Measurements from ENCODE around the gene GSK3B.
"Not testable (repeated sequence)": the region's sequence is repeated elsewhere in the genome, so short reads cannot be mapped to it uniquely, and the experiment has no call there.

The GSK3B gene

GRCh38 chr3:120018299-120018698 is 75.9 kb downstream of the GSK3B start:
- no peak for DNase-seq (ENCODE audit: low read depth in 2 of 3, low spot score in 1 of 3)

- no peak for DNase-seq (ENCODE audit: low read depth in 2 of 3, low spot score in 1 of 3)
Measured at GRCh38 chr3:120017692-120018091, 76.6 kb downstream of the GSK3B start.

DNA sequence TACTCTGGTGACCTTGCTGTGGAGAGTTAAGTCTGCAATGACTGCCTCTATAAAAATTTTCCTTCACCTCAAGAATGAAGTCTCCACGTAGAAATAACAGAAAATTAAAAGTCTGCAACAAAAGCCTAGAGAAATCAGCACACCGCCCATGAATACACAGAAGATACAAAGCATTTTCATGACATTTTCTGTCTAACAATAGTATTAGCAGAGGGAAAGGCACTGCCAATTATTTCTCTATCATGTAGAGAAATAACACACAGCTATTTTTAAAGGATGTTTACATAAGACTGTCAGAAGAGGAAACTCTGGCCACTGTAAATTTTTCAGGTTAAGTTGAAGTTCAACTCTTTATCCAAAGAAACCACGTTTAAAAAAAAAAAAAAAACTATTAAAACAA is 80.8 kb downstream of the GSK3B start:
- no peak for DNase-seq (ENCODE audit: low read depth in 2 of 3, low spot score in 1 of 3)

- not testable (repeated sequence) for DNase-seq (ENCODE audit: low read depth in 2 of 3, low spot score in 1 of 3)
Measured at GRCh38 chr3:120005741-120006140, 88.5 kb downstream of the GSK3B start.

DNA sequence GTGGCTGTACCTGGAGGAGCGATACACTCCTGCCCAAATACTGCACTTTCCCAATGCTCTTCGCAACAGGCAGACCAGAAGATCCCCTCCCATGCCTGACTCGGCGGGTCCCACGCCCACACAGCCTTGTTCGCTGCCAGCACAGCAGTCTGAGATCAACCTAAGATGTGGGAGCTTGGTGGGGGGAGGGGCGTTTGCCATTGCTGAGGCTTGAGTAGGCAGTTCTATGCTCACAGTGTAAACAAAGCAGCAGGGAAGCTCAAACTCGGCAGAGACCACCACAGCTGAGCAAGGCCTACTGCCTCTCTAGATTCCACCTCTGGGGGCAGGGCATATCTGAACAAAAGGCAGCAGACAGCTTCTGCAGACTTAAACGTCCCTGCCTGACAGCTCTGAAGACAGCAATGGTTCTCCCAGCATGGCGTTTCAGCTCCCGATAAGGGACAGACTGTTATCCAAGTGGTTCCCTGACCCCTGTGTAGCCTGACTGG is 90.2 kb downstream of the GSK3B start:
- DNase-seq (ENCODE audit: low read depth in 2 of 3, low spot score in 1 of 3), result not testable (repeated sequence)

DNA sequence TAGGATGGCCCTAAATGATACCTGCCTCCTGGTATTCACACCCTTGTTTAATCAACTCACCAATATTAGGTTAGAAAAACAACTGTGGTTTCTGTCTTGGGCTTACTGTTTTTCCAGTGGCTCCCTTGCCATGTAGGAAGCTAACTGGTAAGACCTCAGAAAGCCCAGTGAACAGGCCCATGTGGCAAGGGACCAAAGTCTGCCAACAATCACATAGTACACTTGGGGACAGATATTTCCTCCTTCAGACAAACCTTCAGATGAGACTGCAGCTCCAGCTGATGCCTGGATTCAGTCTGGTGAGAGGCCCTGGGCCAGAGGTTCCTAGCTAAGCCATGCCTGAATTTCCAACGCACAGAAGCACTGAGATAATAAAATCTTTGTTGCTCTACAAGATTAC is 96.1 kb downstream of the GSK3B start:
- DNase-seq (ENCODE audit: low read depth in 2 of 3, low spot score in 1 of 3), result no peak

DNA sequence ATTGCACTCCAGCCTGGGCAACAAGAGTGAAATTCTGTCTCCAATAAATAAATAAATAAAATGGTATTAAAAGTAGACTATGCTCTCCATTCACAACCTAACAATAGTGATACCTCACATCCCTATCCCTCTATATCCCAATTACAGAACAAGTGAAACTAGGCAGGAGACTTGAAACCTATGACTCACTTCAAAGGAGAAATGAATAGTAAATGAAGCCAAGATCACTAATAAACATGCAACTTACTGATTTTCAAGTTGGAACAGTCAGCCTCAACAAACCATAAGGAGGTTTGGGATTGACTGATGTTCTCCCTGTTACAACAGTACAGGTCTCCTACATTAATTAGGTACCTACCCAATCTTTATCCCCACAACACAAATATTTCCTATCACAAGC is 103.4 kb downstream of the GSK3B start:
- DNase-seq (ENCODE audit: low read depth in 2 of 3, low spot score in 1 of 3), result no peak

DNA sequence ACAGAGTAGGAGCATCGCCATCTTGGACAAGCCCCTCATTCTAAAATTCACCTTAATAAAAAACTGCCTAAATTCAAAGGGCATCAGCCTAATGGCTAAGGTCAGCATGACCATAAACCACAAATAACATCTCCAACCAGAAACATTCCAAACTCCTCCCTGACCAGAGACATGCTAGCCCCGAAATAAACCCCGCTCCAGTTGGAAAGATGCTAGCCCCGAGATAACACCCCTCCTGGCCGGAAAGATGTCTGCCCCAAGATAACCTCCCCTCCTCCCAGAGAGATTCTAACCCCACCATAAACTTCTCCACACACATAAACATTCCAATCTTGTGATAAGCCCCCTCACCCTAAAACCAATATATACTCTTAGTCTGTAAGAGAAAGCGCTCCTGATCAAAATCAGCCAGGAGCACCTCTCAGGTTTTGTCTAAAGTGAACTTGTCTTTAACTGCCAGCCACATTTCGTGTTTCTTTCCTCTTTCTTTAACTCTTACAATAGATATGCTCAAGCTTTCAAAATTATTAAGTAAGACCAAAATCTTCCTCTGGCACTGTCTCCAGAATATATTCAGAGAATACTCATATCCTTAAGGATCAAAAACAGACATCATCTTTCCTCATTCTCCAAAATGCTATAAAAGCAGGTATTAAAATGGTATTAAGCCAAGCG is 104.1 kb downstream of the GSK3B start:
- DNase-seq (ENCODE audit: low read depth in 2 of 3, low spot score in 1 of 3), result no peak

DNA sequence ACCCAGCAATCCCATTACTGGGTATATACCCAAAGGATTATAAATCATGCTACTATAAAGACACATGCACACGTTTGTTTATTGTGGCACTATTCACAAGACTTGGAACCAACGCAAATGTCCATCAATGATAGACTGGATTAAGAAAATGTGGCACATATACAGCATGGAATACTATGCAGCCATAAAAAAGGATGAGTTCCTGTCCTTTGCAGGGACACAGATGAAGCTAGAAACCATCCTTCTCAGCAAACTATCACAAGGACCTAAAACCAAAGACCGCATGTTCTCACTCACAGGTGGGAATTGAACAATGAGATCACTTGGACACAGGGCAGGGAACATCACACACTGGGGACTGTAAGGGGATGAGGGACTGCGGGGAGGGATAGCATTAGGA is 107.4 kb downstream of the GSK3B start:
- DNase-seq (ENCODE audit: low read depth in 2 of 3, low spot score in 1 of 3), result not testable (repeated sequence)

DNA sequence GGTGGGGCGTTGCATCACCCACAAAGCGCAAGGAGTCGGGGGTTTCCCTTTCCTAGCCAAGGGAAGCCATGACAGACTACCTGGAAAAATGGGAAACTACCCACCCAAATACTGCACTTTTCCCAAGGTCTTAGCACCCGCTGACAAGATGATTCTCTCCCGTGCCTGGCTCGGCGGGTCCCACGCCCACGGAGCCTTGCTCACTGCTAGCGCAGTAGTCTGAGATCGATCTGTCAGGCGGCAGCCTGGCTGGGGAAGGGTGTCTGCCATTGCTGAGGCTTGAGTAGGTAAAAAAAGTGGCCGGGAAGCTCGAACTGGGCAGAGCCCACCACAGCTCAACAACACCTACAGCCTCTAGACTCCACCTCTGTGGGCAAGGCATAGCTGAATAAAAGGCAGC is 112.9 kb downstream of the GSK3B start:
- no peak for DNase-seq (ENCODE audit: low read depth in 2 of 3, low spot score in 1 of 3)

DNA sequence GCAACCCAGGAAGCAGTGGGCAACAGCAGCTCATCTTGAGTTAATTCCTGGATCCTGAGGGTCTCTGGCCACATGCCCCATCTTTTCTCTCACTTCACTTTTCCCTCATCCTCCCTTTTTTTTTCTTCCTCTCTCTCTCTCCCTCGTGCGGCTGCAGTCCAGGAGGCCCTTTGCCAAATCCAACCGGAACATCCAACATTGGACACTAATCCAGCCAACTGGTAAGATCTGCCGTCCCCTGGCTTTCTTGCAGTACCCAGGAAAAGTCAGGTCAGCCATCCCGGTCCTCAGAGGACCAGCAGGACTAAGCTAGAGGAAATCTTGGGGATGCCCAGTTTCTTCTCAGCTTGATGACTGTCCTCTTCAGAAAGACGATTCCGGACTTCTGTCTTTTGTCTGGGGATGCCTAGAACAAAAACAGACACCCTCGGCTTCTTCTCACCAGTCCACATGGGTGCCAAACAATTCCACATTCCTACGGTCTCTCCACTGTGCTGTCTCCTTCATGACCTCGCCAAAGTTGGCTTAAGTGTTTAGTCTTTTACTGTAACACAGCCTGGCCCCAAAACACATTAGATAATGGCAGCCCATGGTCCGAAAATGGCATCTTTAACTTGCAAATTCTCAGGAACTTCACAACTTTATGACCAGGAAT is 115.6 kb downstream of the GSK3B start:
- DNase-seq (ENCODE audit: low read depth in 2 of 3, low spot score in 1 of 3), result no peak

GRCh38 chr3:119977353-119977752 is 116.9 kb downstream of the GSK3B start:
- no peak for DNase-seq (ENCODE audit: low read depth in 2 of 3, low spot score in 1 of 3)

DNA sequence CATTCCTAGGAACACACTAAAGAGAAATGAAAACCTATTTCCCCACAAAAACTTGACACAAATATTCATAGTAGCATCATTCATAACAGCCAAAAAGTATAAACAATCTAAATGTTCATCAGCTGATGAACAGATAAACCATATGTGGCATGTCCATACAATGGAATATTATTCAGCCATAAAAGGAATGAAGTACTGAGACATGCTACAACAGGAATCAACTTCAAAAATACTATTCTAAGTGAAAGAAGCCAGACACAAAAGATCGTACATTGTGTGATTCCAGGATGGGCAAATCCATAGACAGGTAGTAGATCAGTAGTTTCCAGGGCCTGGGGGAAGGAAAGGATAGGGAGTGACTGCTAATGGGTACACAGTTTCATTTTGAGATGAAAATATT is 118.0 kb downstream of the GSK3B start:
- DNase-seq (ENCODE audit: low read depth in 2 of 3, low spot score in 1 of 3), result no peak

DNA sequence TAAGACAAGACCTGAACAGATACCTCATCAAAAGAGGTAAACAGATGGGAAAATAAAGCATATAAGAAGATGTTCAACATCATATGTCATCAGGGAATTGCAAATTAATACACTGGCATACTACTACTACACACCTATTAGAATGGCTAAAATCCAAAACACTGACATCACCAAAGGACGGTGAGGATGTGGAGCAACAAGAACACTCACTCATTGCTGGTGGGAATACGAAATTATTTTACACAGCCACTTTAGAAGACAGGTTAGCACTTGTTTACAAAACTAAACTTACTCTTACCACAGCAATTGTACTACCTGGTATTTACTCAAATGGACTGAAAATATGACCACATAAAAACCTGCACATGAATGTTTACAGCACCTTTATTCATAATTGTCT is 119.6 kb downstream of the GSK3B start:
- no peak for DNase-seq (ENCODE audit: low read depth in 2 of 3, low spot score in 1 of 3)

DNA sequence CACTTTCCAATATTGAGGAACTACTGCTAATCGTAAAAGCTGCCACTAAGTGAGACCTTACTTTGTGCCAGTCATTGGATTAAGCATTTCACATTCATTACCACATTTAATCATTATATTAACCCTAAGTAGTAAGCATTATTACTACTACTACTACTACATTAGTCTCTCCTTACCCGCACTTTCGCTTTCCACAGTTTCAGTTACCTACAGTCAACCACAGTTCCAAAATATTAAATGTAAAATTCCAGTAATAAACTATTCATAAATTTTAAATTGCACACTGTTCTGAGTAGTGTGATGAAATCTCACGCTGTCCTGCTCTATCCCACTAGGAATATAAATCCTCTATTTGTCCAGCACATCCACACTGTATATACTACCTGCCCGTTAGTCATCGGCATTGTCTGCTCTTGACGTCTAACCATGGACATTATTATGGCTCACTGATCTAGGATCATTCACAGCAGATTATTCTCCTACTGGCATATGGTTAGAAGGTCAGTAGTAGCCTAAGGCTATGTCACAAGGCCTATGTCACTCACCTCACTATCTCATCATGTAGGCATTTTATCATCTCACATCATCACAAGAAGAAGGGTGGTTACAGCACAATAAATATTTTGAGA is 121.1 kb downstream of the GSK3B start:
- DNase-seq (ENCODE audit: low read depth in 2 of 3, low spot score in 1 of 3), result no peak

DNA sequence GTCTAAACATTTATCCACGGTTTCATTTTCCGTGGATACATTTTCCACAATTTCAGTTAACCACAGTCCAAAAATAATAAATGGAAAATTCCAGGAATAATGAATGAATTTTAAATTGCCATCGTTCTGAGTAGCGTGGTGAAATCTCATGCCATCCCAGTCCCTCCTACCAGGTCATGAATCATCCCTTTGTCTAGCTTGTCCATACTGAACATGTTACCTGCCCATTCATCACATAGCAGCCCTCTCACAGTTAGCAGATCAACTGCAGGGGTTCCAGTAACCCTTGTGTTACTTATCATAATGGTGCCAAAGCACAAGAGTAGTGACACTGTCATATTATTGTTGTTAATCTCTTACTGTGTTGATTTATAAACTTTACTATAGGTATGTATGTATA is 124.5 kb downstream of the GSK3B start:
- DNase-seq (ENCODE audit: low read depth in 2 of 3, low spot score in 1 of 3), result no peak

DNA sequence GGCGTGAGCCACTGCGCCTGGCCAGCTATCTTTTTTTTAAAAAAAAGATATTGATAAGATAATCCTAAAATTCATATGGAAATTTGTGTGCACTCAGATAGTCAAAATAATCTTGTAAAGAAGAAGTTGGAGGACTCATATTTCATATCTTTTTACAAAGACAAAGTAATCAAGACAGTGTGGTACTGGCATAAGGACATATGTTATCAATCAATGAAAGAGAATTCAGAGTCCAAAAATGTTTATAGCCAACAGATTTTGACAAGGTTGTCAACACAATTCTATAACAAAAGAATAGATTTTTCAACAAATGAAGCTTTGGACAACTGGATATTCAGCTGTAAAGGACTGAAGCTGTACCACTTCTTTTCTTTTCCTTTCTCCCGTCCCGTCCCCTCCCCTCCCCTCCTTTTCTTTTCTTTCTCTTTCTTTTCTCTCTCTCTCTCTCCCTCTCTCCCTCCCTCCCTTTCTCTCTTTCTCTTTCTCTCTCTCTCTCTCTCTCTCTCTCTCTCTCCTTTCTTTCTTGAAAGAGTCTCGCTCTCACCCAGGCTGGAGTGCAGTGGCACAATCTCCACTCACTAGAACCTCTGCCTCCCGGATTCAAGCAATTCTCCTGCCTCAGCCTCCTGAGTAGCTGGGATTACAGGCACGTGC is 126.8 kb downstream of the GSK3B start:
- DNase-seq (ENCODE audit: low read depth in 2 of 3, low spot score in 1 of 3), result no peak

DNA sequence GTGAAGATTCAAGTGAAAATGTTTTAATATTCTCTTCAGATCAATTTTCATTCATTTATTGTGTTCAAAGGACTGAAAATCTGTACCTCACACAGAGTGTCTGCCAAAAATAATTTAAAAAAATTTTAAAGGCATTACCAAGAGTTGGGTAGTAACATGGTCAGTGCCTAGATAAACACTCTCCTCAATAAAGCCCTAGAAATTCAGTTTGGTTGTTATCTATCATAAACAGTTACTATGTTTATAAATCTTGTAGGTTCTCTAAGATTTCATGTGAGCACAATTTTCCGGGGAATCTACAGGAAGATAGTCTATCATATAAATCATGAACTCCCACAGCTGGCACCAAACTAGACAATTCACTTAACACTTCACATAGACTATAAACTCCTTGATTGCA is 128.6 kb downstream of the GSK3B start:
- no peak for DNase-seq (ENCODE audit: low read depth in 2 of 3, low spot score in 1 of 3)

- no peak for DNase-seq (ENCODE audit: low read depth in 2 of 3, low spot score in 1 of 3)
Measured at GRCh38 chr3:119964294-119964693, 130.0 kb downstream of the GSK3B start.

DNA sequence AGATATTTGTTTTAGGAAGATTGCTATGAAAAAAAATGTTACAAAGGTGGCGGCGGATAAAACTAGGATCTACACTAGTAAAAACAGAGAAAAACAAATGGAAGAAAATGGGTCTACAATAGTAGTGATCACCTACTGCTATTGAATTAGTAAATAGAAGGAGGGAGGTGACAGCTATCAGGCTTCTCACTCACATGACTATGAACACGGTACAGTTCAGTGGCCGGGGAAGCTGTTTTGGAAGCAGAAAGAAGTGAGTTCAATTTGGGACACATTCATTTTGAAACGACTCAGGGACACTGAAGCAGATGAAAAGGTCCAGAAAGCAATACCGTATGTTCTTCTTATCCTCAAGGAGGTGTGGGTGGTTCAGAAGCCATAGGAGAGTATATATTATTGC is 138.3 kb downstream of the GSK3B start:
- DNase-seq (ENCODE audit: low read depth in 2 of 3, low spot score in 1 of 3), result no peak

DNA sequence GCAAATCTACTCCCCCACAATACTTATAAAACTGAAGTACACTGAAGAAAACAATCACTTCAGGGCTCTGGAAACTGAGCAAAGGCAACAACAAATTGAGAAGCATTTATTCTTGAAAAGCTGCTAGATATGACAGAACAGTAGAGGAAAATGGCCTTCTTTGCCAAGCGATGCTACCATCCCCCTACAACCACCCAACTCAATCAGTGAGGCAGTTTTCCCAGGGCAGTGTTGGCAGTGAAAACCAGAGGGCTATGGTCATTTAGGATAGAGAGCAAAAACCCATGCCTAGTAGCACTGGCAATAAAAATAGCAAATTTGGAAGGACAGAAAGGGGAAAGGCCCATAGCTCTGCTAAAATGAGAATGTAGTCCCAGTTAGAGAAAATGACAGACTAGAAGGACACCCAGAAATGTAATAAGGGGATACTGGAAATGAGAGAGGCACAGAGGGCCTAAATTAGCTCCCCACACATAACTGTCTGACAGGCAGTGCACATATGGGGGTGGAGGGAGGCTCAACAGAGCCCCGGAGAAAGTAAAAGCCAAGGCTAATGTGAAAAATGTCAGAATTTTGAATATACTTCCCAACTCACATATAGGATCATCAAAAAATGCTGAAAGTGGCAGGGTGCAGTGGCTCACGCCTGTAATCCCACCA is 143.5 kb downstream of the GSK3B start:
- no peak for DNase-seq (ENCODE audit: low read depth in 2 of 3, low spot score in 1 of 3)
